Measurements from ENCODE around the gene HYAL1.

The HYAL1 gene

GRCh38 chr3:50256978-50257890 is 46.1 kb downstream of the HYAL1 start:
- no peak for DNase-seq

GRCh38 chr3:50255251-50255615 is 48.1 kb downstream of the HYAL1 start:
- DNase-seq = no peak

GRCh38 chr3:50254577-50255250 is 48.7 kb downstream of the HYAL1 start:
- no peak for DNase-seq

- DNase-seq = no peak
Observed at GRCh38 chr3:50251220-50251619, 52.2 kb downstream of the HYAL1 start.

GRCh38 chr3:50250514-50250913 is 52.9 kb downstream of the HYAL1 start:
- DNase-seq = no peak

Measured in cerebellar nuclear complex (tissue), 1 donor.